GM21619 (cell line): ENCODE results near the gene APOL1.
"Not testable (repeated sequence)": the region's sequence is repeated elsewhere in the genome, so short reads cannot be mapped to it uniquely, and the experiment has no call there.

Experiments used
- ATAC-seq: cut with Tn5 transposase; IDR thresholded peaks from one replicate; pipeline ENCODE4 v1.9.1; 2021; ENCODE audit not compliant: unreplicated experiment

APOL1 gene

GRCh38 chr22:36243986-36244385 lies 8.9 kb upstream of the APOL1 start:
- no peak for ATAC-seq

DNA sequence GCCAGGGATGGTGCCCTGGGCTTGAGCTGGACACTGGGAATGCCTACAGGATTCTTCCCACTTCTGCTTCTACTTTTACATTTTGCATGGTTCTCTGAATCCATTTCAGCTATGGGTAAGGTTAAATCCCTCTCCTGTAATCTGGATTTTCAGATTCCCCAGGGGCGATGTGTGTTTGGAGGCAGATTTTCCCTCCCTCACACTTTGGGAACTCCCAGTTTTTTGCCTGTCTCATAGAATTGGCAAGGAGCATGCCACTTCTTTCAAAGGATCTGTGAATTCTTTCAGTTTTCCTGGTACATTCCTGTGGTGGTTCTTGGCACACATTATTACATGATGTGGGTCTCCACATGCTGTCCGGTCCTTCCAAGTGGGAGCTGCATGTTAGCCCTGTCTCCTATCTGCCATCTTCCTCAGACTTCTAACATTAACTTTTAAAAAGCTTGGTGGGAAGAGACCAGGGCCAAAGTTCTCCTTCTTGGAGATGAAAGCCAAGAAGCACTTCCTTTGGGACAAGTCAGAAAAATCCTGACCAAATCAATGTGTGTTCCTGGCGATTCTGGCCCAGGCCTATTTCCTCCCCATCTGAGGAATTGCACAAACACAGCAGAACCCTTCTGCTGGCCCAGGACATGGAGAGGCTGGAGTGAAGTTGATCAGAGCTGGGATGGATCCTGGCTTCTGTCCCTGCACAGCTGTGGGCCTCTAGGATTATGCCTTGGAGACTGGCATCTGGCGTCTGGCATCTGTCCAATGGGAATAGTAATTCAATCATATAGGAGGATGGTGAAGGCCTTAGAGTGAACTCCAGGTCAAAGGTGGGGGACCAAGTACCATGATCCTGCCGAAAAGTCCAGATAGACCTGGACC lies 8.2 kb upstream of the APOL1 start:
- ATAC-seq: no peak

- ATAC-seq: no peak
These were observed 7.1 kb upstream of the APOL1 start for GRCh38 chr22:36245805-36246356.

DNA sequence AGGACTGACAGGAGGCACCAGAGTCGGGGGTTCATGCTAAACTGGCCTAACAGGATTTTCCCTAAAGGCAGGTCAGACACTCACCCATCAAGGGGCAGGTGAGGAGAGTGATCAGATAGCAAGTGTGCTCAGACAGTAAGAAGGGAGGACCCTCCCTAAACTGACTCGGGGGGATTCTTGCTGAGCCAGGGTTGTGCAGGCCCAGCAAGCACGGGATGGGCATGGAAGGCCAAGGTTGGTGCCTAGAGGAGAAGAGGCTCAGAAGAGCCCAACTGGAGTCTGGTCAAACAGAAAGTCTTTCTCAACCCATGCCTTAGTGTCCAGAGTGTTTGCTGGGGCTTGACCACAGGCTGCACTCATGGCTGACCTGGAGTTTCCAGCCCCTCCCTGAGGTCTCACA lies 6.2 kb upstream of the APOL1 start:
- ATAC-seq: no peak

GRCh38 chr22:36247955-36248354 lies 5.0 kb upstream of the APOL1 start:
- ATAC-seq: no peak

- ATAC-seq: no peak
These were observed 3.8 kb upstream of the APOL1 start for GRCh38 chr22:36249160-36249559.

DNA sequence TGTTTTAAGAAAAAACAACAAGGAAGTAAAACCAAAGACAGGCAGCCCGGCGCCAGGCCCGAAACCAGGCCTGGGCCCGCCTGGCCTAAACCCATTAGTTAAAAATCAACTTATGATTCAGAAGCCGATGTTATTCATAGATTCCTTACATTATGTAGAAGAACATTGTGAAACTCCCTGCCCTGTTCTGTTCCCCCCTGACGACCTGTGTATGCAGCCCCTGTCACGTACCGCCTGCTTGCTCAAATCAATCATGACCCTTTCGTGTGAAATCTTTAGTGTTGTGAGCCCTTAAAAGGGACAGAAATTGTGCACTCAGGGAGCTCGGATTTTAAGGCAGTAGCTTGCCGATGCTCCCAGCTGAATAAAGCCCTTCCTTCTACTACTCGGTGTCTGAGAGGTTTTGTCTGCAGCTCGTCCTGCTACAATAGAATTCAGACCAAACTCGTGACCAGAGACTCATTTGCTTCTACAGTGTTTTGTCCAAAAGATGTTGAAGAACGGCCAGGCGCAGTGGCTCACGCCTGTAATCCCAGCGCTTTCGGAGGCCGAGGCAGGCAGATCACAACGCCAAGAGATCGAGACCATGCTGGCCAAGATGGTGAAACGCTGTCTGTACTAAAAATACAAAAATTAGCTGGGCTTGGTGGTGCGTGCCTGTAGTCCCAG lies 2.5 kb upstream of the APOL1 start:
- not testable (repeated sequence) for ATAC-seq

GRCh38 chr22:36251979-36252608 lies 839 bp upstream of the APOL1 start:
- not testable (repeated sequence) for ATAC-seq

DNA sequence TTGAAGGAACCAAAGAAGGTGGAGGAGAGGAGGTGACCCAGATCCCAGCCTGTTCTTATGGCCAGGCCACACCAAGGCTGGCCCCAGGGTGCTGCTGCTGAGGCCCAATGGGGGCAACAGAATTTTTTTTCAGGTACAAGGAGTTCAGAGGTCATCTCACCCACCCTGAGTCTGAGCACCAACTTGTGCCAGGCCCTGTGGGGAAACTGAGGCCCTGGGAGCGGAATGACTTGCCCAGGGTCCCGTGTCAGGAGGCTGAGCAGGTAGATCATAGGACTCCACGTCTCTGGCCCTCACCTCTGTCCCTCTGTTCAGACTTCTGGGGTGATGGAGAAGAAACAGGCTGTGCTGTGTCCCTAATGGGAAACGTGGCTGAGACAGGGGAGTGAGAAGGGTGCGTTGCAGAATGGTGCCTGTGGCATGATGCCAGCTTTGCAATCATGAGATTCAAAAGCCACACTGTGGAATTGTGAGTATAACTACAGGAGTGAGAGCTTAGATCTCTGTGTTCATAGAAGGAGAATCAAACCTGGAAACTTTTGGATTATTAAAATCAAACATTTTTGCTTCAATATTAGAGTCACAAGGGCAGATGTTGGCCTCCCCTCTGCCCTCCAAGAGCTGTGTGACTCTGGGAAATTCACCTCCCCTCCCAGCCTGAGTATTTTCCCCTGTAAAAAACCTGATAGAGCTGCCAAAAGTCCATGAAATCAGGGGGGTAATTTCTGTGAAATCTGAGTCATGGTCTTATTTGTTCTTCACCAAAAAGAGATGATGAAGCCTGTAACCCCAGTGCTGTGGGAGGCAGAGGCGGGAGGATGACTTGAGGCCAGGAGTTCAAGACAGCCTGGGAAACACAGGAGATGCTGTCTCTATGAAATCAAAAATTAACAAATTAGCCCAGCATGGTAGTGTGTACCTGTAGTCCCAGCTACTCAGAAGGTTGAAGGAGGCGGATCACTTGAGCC lies 874 bp downstream of the APOL1 start:
- no peak for ATAC-seq

GRCh38 chr22:36255572-36255971 lies 2.6 kb downstream of the APOL1 start:
- not testable (repeated sequence) for ATAC-seq

DNA sequence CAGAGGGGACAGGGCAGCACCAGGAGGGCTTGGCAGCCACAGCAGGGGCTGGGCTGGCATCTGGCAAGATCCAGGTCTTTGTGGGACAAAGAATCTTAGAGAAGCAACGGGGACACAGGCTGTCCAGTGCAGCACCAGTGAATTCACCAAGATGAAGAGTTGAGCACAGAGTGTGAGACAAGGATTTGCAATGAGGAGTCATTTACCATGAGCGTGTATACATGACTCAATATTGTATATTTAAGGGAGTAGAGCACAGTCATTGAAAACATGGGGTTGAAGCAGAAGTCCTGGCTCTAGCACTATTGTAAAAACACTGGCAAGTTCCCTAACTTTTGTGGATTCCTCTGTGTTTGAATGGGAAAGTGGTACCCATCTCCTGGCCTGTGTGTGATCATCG lies 3.5 kb downstream of the APOL1 start:
- no peak for ATAC-seq

DNA sequence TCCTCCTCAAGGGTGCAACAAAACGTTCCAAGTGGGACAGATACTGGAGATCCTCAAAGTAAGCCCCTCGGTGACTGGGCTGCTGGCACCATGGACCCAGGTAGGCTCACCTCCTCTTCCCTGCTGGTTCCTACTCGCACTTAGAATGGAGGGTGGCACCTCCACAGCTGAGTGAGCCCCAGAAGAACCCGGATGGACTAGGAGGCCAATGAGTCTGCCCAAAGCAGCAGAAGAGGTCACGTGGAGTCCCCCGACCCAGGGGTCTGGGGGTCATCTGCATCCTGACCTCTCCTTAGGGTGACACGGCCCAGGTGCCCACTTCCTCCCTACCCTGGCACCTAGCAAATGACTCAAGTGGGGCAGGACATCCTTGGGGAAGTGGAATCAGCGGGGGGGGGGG lies 4.4 kb downstream of the APOL1 start:
- ATAC-seq: no peak

- ATAC-seq: no peak
These were observed 5.2 kb downstream of the APOL1 start for GRCh38 chr22:36257948-36258670.

DNA sequence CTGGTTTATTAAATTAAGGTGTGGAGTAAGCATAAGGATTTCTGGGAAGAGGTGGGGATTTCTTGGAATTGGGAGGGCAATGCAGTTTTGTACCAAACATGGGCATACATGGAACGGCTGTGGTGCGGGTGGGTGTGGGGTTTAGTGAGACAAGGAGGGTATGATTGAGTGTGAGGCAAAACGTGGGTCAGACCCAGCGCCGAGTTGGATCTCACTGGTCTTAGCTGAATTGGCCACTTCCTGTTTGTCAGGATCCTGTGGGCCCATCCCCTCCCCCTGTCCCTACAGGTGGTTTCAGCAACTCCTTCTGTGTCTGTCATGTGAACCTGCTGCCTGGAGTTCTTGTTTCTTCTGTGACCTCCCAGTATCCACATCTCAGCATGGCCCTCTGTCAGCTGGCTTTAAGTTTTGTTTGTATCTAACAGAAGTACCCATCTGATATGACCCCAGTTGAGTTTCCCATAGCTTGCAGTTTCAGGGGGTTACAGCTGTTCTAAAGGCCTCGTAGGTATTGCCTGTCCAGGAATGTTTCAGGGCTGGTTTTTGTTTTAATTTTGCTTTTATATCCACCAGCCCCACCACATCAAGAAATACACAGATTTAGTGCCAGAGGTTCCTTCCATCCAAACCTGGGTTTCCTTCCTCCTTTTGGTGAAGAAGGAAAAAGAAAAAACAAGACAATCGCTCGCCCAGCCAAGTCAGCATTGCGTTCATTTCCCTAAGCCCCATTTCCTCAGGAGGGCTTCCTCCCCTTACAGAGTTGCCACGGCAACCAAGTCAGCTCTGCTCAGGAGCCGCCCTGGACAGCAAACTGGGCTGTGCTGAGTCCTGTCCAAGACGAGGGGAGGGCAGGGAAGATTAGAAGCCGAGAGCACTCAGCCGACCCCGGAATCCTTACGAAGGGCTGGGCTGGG lies 6.0 kb downstream of the APOL1 start:
- ATAC-seq: no peak

DNA sequence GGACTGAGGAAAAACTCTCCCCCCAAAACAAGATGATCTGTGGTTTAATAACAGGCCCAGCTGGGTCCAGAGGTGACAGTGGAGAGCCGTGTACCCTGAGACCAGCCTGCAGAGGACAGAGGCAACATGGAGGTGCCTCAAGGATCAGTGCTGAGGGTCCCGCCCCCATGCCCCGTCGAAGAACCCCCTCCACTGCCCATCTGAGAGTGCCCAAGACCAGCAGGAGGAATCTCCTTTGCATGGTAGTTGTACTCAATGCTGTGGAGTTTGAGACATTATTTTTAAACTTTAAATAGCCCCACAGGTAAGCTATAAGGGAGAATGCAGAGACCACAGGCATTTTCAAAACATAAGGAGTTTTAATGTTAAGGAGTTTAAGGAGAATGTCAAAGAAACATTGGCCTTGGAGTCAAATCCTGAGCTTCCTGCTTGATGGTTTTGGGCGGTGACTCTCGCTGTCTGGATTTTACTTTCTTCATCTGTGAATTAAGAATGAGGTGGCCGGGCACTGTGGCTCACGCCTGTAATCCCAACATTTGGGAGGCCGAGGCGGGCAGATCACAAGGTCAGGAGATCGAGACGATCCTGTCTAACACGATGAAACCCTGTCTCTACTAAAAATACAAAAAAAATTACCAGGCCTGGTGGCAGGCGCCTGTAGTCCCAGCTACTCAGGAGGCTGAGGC lies 6.8 kb downstream of the APOL1 start:
- no peak for ATAC-seq

DNA sequence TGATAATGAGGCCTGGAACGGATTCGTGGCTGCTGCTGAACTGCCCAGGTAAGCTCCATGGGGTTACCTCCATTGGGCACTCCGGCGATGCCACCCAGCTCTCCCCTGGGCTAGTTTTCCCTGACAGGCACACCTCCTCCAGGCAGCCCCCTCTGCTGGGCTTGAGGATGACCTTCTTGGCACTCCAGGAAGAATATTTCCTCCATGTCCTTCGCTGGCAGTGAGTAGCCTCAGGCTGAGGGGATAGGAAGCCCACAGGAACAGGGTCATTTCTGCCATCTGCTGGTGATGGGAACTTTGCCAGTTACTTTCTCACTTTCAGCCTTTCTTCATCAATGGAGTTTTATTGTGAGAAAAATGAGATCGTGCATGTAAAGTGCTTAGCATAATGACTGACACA lies 8.7 kb downstream of the APOL1 start:
- not testable (repeated sequence) for ATAC-seq

DNA sequence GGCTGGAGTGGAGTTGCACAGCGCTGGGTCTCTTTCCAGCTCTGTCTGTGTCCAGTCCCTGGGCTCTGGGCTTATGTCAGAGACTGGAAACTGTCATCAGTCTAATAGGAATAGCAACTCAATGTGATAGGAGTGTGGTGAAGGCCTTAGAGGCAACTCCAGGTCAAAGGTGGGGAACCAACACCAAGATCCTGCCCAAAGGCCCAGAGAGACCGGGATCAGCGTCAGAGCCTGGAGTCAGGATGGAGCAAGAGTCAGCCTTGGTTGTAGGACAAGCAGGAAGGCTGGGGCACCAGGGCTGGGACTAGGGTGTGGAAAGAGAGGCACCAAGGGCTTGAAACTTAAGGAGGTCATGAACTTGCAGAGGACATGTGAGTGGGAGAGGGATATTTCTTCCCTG lies 9.4 kb downstream of the APOL1 start:
- ATAC-seq: not testable (repeated sequence)

- not testable (repeated sequence) for ATAC-seq
These were observed 10.3 kb downstream of the APOL1 start for GRCh38 chr22:36263216-36263673.
